Peyer's patch (tissue), 4 donors: ENCODE data around the gene PSMA8.
"Not testable (repeated sequence)": the region's sequence is repeated elsewhere in the genome, so short reads cannot be mapped to it uniquely, and the experiment has no call there.

Experiments
- CTCF ChIP-seq, 6 experiments: fragments of 450-650 bp in 4 of 6; fragments of 200-600 bp in 2 of 6; sonication (generic) in 1 of 6; IDR thresholded peaks; one replicate each; pipeline ENCODE4 v1.5.1; 2017 to 2019; ENCODE audit warnings: antibody characterized with exemption in 6 of 6, mild to moderate bottlenecking in 3 of 6, moderate library complexity in 1 of 6
- POLR2A ChIP-seq, 2 donors: fragments of 450-650 bp; IDR thresholded peaks; one replicate each; pipeline ENCODE4 v1.5.1; 2017; ENCODE audit warnings: antibody characterized with exemption in 2 of 2, mild to moderate bottlenecking in 2 of 2, moderate library complexity in 2 of 2

GRCh38 chr18:26121994-26122393 lies 11.7 kb upstream of the PSMA8 start:
- TF ChIP-seq CTCF, POLR2A (IDR thresholded peaks at IDR 0.05): not testable (repeated sequence)
